GM12865 (cell line): ENCODE data around the gene CCDC183.

Source experiments
- DNase-seq: peaks from one replicate; pipeline ENCODE4 v3.0.0; 2010; ENCODE audit warnings: low read depth
- H3K4me3 ChIP-seq: 2 replicates; pipeline ENCODE4 v1.5.1; 2011; ENCODE audit warnings: mild to moderate bottlenecking, low read depth, low read length, control low read depth
- TF ChIP-seq, protein P1 (sequence below): IDR thresholded peaks from 2 replicates; pipeline ENCODE4 v1.5.1; 2011; ENCODE audit warnings: low read length, control low read depth, low read depth, inconsistent platforms; ENCODE audit not compliant: insufficient read depth; ENCODE audit errors: missing control alignments

CCDC183 gene

DNA sequence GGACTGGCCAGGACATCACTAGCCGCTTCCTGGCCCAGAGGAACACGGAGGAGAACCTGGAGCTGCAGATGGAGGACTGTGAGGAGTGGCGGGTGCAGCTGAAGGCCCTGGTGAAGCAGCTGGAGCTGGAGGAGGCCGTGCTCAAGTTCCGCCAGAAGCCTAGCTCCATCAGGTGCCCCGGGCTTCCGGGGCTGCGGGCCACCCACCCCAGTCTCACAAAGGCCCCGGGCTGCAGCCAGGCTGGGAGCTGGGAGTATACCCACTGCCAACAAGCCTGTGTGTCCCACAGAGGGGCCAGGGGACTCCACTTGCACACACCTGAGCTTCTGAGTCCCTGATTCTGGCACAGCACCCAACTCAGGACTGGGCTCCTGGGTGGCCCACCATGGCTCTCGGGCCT is 9.9 kb downstream of the CCDC183 start:
- TF ChIP-seq, protein P1, sequence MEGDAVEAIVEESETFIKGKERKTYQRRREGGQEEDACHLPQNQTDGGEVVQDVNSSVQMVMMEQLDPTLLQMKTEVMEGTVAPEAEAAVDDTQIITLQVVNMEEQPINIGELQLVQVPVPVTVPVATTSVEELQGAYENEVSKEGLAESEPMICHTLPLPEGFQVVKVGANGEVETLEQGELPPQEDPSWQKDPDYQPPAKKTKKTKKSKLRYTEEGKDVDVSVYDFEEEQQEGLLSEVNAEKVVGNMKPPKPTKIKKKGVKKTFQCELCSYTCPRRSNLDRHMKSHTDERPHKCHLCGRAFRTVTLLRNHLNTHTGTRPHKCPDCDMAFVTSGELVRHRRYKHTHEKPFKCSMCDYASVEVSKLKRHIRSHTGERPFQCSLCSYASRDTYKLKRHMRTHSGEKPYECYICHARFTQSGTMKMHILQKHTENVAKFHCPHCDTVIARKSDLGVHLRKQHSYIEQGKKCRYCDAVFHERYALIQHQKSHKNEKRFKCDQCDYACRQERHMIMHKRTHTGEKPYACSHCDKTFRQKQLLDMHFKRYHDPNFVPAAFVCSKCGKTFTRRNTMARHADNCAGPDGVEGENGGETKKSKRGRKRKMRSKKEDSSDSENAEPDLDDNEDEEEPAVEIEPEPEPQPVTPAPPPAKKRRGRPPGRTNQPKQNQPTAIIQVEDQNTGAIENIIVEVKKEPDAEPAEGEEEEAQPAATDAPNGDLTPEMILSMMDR = no peak
- H3K4me3 ChIP-seq = no peak overlapping the region
- no peak for DNase-seq

DNA sequence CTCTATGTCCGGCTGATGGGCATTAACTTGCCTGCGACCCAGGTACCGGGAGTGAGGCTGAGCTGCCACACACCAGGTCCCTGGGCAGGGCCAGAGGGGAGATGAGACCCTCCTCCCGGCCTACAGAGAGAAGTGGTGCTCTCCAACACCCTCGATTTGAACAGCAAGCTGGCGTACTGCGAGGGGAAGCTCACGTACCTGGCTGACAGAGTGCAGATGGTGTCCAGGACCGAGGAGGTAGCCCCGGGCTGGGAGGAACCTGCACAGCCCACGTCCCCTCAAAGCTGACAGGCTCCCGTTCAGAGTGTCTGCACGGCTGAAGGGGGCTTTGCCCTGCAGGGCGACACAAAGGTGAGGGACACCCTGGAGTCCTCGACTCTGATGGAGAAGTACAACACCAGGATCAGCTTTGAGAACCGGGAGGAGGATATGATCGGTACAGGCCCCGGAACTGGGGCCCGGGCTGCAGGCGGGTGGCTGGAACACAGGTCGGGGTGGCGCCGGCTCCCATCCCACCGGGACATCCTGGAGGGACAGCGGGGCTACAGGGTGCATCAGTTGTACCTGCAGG is 10.6 kb downstream of the CCDC183 start:
- peak overlapping the region; percentile 93 for H3K4me3 ChIP-seq
- TF ChIP-seq, protein P1 = no peak
- DNase-seq = no peak

DNA sequence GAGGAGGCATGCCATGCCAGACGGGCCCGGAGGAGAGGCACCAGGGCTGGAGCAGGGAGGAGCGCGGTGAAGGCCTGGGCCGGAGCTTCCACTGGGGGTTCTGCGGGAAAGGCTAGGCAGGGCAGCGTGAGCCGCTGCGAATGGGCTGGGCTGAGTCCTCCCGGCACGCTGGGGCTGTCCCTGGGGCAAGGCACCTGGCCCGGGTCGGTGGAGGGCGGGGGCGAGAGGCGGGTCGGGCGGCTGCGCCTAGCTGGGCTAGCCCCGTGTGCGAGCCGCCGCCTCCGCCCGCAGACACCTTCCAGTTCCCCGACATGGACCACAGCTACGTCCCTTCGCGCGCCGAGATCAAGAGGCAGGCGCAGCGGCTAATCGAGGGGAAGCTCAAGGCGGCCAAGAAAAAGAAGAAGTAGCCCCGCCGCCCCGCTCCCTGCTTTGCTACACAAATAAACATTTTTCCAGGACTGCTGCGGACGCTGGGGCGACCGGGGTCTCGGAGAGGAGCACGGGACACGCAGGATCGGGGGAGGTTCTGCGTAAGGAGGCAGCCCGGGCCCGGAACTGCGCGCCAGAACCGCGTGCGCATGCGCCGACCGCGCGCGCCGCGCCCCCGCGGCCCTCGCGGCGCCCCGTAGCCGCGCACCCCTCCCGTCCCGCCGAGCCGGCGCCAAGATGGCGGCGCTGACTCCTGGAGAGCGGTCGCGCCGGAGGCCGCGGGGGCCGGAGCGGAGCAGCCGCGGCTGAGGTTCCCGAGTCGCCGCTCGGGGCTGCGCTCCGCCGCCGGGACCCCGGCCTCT is 11.3 kb downstream of the CCDC183 start, which contains the start of gene RABL6:
RABL6 (plus strand) TSS at position 668 of the 794 bp plus-strand sequence. CDS start 249 bp downstream, outside the sequence.
- TF ChIP-seq, protein P1 = no peak
- peak; percentile 84 for DNase-seq
- H3K4me3 ChIP-seq = peak within 1 kb of the TSS; percentile 93

DNA sequence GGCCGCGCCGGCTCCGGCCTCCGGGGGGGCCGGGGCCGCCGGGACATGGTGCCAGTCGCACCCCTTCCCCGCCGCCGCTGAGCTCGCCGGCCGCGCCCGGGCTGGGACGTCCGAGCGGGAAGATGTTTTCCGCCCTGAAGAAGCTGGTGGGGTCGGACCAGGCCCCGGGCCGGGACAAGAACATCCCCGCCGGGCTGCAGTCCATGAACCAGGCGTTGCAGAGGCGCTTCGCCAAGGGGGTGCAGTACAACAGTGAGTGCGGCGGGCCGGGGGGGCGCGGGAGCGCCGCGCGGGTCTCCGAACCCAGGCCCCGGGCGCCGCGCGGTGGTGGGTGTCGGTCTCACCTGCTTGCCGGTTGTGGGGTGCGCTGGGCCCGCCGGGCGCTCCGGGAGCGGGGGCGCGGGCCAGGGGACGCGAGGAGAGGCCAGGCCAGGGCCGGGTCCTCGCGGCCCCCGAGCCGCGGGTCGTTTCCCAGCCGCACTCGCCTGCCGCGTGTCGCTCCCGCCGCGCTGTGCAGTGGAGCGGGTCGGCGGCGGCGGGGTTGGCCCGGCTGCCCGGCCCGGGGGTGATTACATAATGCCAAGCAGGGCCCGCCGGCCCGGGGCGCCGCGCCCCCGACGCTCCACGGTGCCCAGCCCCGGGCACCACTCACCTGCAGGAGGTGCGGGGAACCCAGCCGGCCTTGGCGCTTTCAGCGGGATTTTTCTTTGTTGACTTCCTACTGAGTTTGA is 12.1 kb downstream of the CCDC183 start:
- TF ChIP-seq, protein P1 = no peak
- H3K4me3 ChIP-seq = peak overlapping the region; percentile 71
- peak; percentile 48 for DNase-seq

DNA sequence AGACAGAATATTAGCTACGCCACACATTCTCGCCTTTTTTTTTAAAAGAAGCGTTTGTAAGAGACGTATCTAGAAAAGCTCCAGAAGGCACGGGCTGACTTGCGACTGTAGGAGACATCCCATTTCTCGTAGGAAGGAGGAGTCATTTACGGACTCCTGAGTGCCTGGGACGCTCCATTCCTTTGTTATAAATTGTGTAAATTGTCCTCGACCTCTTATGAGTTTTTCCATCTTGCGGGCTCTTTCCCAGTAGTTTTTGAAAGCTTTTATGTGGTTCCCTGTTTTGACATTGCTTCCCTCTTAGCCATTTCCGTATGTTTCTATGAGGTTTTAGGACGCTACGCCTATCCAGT is 12.6 kb downstream of the CCDC183 start:
- DNase-seq = no peak
- H3K4me3 ChIP-seq = peak overlapping the region; percentile 71
- TF ChIP-seq, protein P1 = no peak

DNA sequence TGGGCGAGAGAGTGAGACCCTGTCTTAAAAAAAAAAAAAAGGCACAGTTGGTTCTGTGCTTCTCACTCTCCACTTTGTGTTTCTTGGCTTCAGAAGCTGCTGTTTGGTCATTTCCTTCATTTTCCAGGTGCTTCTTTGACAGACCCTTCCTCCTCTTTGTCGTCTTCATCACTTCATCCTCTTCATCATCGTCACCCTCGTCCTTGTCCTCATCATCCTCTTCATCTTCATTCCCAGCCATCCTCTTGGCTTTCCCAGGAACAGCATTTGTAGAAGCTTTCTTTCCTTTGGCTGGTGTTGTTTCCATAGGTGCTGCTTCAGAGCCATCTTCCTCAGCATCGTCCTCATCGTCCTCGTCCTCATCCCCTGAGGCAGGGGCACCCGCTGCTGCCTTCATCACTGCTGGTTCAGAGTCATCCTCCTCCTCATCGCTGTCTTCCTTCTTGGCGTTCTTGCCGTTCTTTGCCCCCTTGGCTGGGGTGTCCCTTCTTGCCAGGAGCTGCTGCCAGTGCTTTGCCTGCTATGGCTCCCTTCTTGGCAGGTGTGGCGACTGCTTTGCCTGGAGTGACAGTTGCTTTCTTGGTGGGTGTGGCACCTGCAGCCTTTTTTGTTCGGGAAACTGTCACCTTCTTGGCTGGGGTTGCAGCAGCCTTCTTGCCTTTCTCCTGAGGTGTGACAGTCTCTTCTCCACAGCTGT is 18.7 kb downstream of the CCDC183 start:
- no peak for DNase-seq
- H3K4me3 ChIP-seq = no peak overlapping the region
- TF ChIP-seq, protein P1 = no peak
